IMR-90 (cell line): ENCODE data around the gene PJA2. TPM values are rescaled to one million over a fixed set of nuclear protein-coding genes. Genes with fewer than 3 reads are reported as not detected.

ENCODE experiments used
- ATAC-seq: fragments of 200-7000 bp; cut with Tn5 transposase; 2 replicates; pipeline ENCODE4 v1.9.1; 2020; ENCODE audit warnings: low read depth, mild to moderate bottlenecking, moderate library complexity
- BruUV-seq: library from RNA; stranded (reverse); fragments of 400-500 nt; replicated peaks from 2 replicates; lab custom pipeline; 2021; lab: Mats Ljungman, UMichigan
- CTCF ChIA-PET: fragments of 300-600 bp; formaldehyde crosslinking; extraction: SDS; loops from one replicate; lab custom pipeline; 2021; ENCODE audit warnings: antibody characterized with exemption; lab: Yijun Ruan, JAX
- POLR2A ChIA-PET: fragments of 300-600 bp; sonication (Branson Sonifier 250); formaldehyde crosslinking; loops from one replicate; lab custom pipeline; 2022; ENCODE audit warnings: antibody characterized with exemption; ENCODE audit not compliant: unreplicated experiment; lab: Charles Lee
- DNase-seq: peaks from one replicate; pipeline ENCODE4 v3.0.0; 2013
- H2AFZ ChIP-seq: replicated peaks from 2 replicates; pipeline ENCODE3; 2013; ENCODE audit warnings: low read length, mild to moderate bottlenecking; ENCODE audit not compliant: poor library complexity
- H2AK5ac ChIP-seq: 2 replicates; pipeline ENCODE4 v1.6.1; 2013; ENCODE audit warnings: low read depth, low read length, inconsistent platforms
- H2AK9ac ChIP-seq: replicated peaks from 2 replicates; pipeline ENCODE3; 2013; ENCODE audit warnings: mild to moderate bottlenecking, low read depth, low read length, moderate library complexity; ENCODE audit not compliant: poor library complexity
- H2BK120ac ChIP-seq: 2 replicates; pipeline ENCODE4 v1.6.1; 2013; ENCODE audit warnings: low read depth, low read length, inconsistent platforms
- H2BK15ac ChIP-seq: 3 replicates; pipeline ENCODE4 v1.6.1; 2013; ENCODE audit warnings: low read depth, low read length, inconsistent platforms
- H2BK20ac ChIP-seq: 2 replicates; pipeline ENCODE4 v1.6.1; 2013; ENCODE audit warnings: low read depth, mild to moderate bottlenecking, inconsistent platforms, low read length, moderate library complexity
- H2BK5ac ChIP-seq: 2 replicates; pipeline ENCODE4 v1.6.1; 2013; ENCODE audit warnings: mild to moderate bottlenecking, low read depth, low read length, inconsistent platforms; ENCODE audit not compliant: poor library complexity, severe bottlenecking
- H3K14ac ChIP-seq: replicated peaks from 2 replicates; pipeline ENCODE4 v1.6.1; 2013; ENCODE audit warnings: low read depth, low read length, inconsistent platforms
- H3K18ac ChIP-seq: 2 replicates; pipeline ENCODE4 v1.6.1; 2013; ENCODE audit warnings: low read depth, low read length, control low read depth
- H3K23ac ChIP-seq: 2 replicates; pipeline ENCODE4 v1.6.1; 2013; ENCODE audit warnings: low read depth, low read length, inconsistent platforms
- H3K27ac ChIP-seq: 2 replicates; pipeline ENCODE4 v1.5.1; 2013; ENCODE audit warnings: mild to moderate bottlenecking, control low read depth, low read length; ENCODE audit not compliant: insufficient read depth
- H3K27me3 ChIP-seq: 2 replicates; pipeline ENCODE4 v1.6.1; 2013; ENCODE audit warnings: low read length; ENCODE audit not compliant: control insufficient read depth, insufficient read depth
- H3K36me3 ChIP-seq: 2 replicates; pipeline ENCODE4 v1.6.1; 2013; ENCODE audit warnings: low read length, mixed read lengths; ENCODE audit not compliant: control insufficient read depth, insufficient read depth
- H3K4ac ChIP-seq: 2 replicates; pipeline ENCODE4 v1.6.1; 2013; ENCODE audit warnings: low read depth, low read length, inconsistent platforms
- H3K4me1 ChIP-seq: 2 replicates; pipeline ENCODE4 v1.6.1; 2013; ENCODE audit warnings: low read length, mixed read lengths; ENCODE audit not compliant: control insufficient read depth, insufficient read depth
- H3K4me2 ChIP-seq: 2 replicates; pipeline ENCODE4 v1.6.1; 2013; ENCODE audit warnings: low read depth, mild to moderate bottlenecking, control low read depth, low read length, moderate library complexity
- H3K4me3 ChIP-seq: 2 replicates; pipeline ENCODE4 v1.5.1; 2013; ENCODE audit warnings: low read depth, mild to moderate bottlenecking, control low read depth, low read length, moderate library complexity; ENCODE audit not compliant: insufficient read depth
- H3K56ac ChIP-seq: 2 replicates; pipeline ENCODE4 v1.6.1; 2013; ENCODE audit warnings: low read length, inconsistent platforms; ENCODE audit not compliant: insufficient read depth; ENCODE audit errors: extremely low read depth
- H3K79me1 ChIP-seq, 2 experiments: 2 replicates each; pipeline ENCODE4 v1.6.1; 2013; ENCODE audit warnings: low read length in 2 of 2, inconsistent platforms in 1 of 2, low read depth in 1 of 2
- H3K9ac ChIP-seq: 2 replicates; pipeline ENCODE4 v1.6.1; 2013; ENCODE audit warnings: low read depth, low read length, control low read depth
- H3K9me1 ChIP-seq: 2 replicates; pipeline ENCODE4 v1.6.1; 2013; ENCODE audit warnings: low read length, inconsistent platforms; ENCODE audit not compliant: insufficient read depth
- H3K9me3 ChIP-seq: 2 replicates; pipeline ENCODE4 v1.6.1; 2013; ENCODE audit warnings: low read length; ENCODE audit not compliant: control insufficient read depth, insufficient read depth
- H4K20me1 ChIP-seq: 2 replicates; pipeline ENCODE4 v1.6.1; 2013; ENCODE audit warnings: low read length, inconsistent platforms; ENCODE audit not compliant: insufficient read depth
- H4K5ac ChIP-seq: 2 replicates; pipeline ENCODE4 v1.6.1; 2013; ENCODE audit warnings: mild to moderate bottlenecking, low read depth, low read length, control low read depth
- H4K8ac ChIP-seq, 2 experiments: 2 replicates each; pipeline ENCODE4 v1.6.1; 2013; ENCODE audit warnings: low read depth in 2 of 2, low read length in 2 of 2, control low read depth in 1 of 2, inconsistent platforms in 1 of 2
- H4K91ac ChIP-seq: 2 replicates; pipeline ENCODE4 v1.6.1; 2013; ENCODE audit warnings: low read depth, low read length, inconsistent platforms; ENCODE audit not compliant: insufficient read depth
- CEBPB ChIP-seq: IDR thresholded peaks from 2 replicates; pipeline ENCODE4 v1.6.1; 2012; ENCODE audit warnings: low read depth, low read length, improper control_type of control experiment
- CHD1 ChIP-seq: IDR thresholded peaks from 2 replicates; pipeline ENCODE4 v1.6.1; 2012; ENCODE audit warnings: low read depth, low read length, improper control_type of control experiment
- FOS ChIP-seq: fragments of 150-350 bp; IDR thresholded peaks from 2 replicates; pipeline ENCODE4 v1.6.1; 2016; ENCODE audit warnings: low read depth, low read length
- MAFK ChIP-seq: IDR thresholded peaks from 2 replicates; pipeline ENCODE4 v1.6.1; 2012; ENCODE audit warnings: low read depth, low read length, improper control_type of control experiment
- MXI1 ChIP-seq: IDR thresholded peaks from 2 replicates; pipeline ENCODE4 v1.6.1; 2012; ENCODE audit warnings: low read depth, mild to moderate bottlenecking, low read length, moderate library complexity, borderline replicate concordance
- NFE2L2 ChIP-seq: fragments of 150-350 bp; IDR thresholded peaks from 2 replicates; pipeline ENCODE4 v1.6.1; 2016; ENCODE audit warnings: low read depth, mild to moderate bottlenecking, low read length
- RCOR1 ChIP-seq: IDR thresholded peaks from 2 replicates; pipeline ENCODE4 v1.6.1; 2012; ENCODE audit warnings: mild to moderate bottlenecking, low read length, improper control_type of control experiment; ENCODE audit not compliant: insufficient replicate concordance
- RFX5 ChIP-seq: IDR thresholded peaks from 2 replicates; pipeline ENCODE4 v1.8.0; 2012; ENCODE audit warnings: low read depth, mild to moderate bottlenecking, low read length, moderate library complexity
- WGBS, 2 experiments: methylation state at CpG; one replicate each; pipeline versions ENCODE4 v1.1.5 to v1.1.7; 2013; ENCODE audit warnings: missing lambda C conversion rate in 2 of 2; ENCODE audit not compliant: insufficient read length in 1 of 2; ENCODE audit errors: extremely low coverage in 2 of 2; 5-methylcytosine and 5-hydroxymethylcytosine counted together
- dilution Hi-C: fragments of 300-500 bp; cut with HindIII; formaldehyde crosslinking; loops from one replicate; pipeline ENCODE4 v1.14.3; 2018; ENCODE audit warnings: low sequenced_read_pairs; ENCODE audit not compliant: unreplicated experiment
- in situ Hi-C: fragments of 300-500 bp; cut with MboI; formaldehyde crosslinking; loops from 3 replicates; pipeline ENCODE4 v1.14.3; 2019; ENCODE audit warnings: low sequenced_read_pairs, inconsistent platforms, mixed read lengths
- intact Hi-C: fragments of 100-400 bp; cut with micrococcal nuclease; formaldehyde crosslinking; loops from 2 replicates; pipeline ENCODE4 v1.10.0; 2022
- polyA plus RNA-seq, 3 experiments: library from polyadenylated mRNA; depleted of rRNA; stranded (reverse); fragments of >200 nt; gene quantifications; 2 replicates each; pipeline ENCODE4 v1.2.3, GENCODE V29; 2012; ENCODE audit warnings: low replicate concordance in 1 of 3
- total RNA-seq: library from RNA; depleted of rRNA; stranded (reverse); fragments of >200 nt; gene quantifications from 2 replicates; pipeline ENCODE4 v1.2.3, GENCODE V29; 2012
- TF ChIP-seq, protein P1 (sequence below): fragments of 150-350 bp; IDR thresholded peaks from 2 replicates; pipeline ENCODE4 v1.6.1; 2016; ENCODE audit warnings: low read depth, mild to moderate bottlenecking, low read length, moderate library complexity, borderline replicate concordance

The PJA2 gene
- total and polyA plus RNA-seq, 2 of the 4 experiments (the other 2 are of a cell fraction): 42.3 to 70.6 TPM

DNA sequence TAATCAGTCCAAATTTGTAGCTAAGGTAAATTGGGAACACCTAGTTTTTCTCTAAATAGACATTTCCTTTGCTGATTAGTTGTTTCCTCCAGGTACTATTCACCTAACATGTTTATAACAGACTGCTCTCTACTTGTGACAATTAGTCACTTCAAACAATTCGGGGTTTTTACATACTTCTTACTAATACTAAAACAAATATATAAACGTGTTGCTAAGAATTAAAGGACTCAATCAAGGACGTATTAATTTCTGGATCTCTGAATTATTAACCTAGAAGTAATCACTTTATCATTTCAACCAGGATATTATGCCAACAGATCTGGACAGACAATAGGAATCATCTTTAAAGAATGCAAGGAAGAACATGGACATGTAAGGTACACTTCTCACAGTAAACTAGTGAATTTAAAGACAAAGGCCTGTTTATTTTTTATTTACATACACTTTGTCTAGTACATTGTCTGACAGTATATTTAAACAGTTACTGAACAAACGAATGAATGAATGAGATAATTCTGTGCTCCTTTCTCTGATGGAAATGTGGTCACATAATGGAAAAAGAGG lies 22.3 kb downstream of the PJA2 start:
- ATAC-seq: no peak
- Histone ChIP-seq H3K56ac (no peak overlapping the region), H3K79me1 (peaks cover 6 to 54% of the 10 kb centered on the region in 2 experiments), H4K91ac (no peak overlapping the region), H3K4me1 (peaks cover 5% of the 10 kb centered on the region), H4K5ac (no peak overlapping the region), H2AK5ac (no peak overlapping the region), H3K27ac (no peak overlapping the region), H2BK5ac (no peak overlapping the region), H2BK120ac (no peak overlapping the region), H2BK15ac (no peak overlapping the region), H2BK20ac (no peak overlapping the region), H3K4me3 (no peak overlapping the region), H3K27me3 (no peaks in the 10 kb centered on the region), H3K18ac (no peak overlapping the region), H3K4ac (no peak overlapping the region), H4K20me1 (peaks cover 51% of the 10 kb centered on the region), H3K36me3 (peaks cover 6% of the 10 kb centered on the region), H3K23ac (no peak overlapping the region), H2AK9ac (no peak overlapping the region), H3K4me2 (no peak overlapping the region), H3K9me1 (peaks cover 9% of the 10 kb centered on the region), H4K8ac (no peak overlapping the region), H2AFZ (no peak overlapping the region), H3K14ac (no peak overlapping the region), H3K9ac (no peak overlapping the region), H3K9me3 (no peaks in the 10 kb centered on the region)
- POLR2A ChIA-PET: no interaction called here
- dilution Hi-C loops (no loop called here), intact Hi-C loops (no loop called here), in situ Hi-C loops (no loop called here)
- TF ChIP-seq CEBPB (no peak), FOS (no peak), CHD1 (no peak), RFX5 (no peak), RCOR1 (no peak), MXI1 (no peak), MAFK (no peak), NFE2L2 (no peak)
- TF ChIP-seq, protein P1, sequence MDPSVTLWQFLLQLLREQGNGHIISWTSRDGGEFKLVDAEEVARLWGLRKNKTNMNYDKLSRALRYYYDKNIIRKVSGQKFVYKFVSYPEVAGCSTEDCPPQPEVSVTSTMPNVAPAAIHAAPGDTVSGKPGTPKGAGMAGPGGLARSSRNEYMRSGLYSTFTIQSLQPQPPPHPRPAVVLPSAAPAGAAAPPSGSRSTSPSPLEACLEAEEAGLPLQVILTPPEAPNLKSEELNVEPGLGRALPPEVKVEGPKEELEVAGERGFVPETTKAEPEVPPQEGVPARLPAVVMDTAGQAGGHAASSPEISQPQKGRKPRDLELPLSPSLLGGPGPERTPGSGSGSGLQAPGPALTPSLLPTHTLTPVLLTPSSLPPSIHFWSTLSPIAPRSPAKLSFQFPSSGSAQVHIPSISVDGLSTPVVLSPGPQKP: no peak
- BruUV-seq: no TSS peak
- no CpG with 5 or more reads among the region's 4 CpGs for WGBS, 2 experiments
- CTCF ChIA-PET: no interaction called here
- DNase-seq: no peak
